ENCODE data around the gene IL1R2.

The IL1R2 gene

DNA sequence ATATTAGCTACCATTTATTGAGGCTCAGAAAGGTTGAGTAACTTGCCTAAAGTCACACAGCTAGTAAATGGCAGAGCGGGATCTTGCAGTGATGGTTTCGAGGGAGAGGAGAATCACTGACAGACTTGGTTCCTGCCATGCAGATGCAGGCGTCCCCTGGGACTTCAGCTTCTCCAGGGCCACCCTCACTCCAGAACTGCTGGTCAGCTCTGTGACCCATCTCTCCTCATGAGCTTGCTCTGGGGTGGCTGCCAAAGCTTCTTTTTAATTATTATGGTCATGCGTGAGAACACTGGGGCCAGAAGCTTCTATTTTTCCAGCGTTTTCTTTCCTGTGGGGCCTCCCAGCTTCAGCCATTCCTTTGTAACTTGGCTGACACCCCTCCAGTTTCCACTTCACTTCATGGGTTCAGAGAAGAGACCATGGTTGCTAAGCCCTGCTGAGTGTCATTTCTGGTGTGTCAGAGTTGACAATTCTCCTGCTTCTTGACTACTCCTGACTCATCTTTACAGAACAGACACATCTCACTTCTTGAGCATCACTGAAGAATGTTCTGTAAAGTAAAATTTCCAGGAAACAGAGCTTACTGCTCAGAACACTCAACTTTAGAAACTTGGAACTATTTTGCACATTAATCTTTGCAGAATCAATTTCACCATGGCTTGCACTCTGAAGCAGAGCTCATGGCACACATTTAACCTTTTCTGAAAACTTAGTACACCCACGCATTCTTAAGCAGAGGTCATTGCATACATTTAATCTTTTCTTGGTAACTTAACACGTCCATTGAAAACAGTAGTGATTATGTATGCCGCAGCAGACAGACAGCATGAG lies 70.4 kb downstream of the IL1R2 start:
- no peak for DNase-seq (ENCODE audit: low read depth)
- H3K4me3 ChIP-seq (ENCODE audit: low read depth, low read length): no peak overlapping the region
- TF ChIP-seq, protein P1, sequence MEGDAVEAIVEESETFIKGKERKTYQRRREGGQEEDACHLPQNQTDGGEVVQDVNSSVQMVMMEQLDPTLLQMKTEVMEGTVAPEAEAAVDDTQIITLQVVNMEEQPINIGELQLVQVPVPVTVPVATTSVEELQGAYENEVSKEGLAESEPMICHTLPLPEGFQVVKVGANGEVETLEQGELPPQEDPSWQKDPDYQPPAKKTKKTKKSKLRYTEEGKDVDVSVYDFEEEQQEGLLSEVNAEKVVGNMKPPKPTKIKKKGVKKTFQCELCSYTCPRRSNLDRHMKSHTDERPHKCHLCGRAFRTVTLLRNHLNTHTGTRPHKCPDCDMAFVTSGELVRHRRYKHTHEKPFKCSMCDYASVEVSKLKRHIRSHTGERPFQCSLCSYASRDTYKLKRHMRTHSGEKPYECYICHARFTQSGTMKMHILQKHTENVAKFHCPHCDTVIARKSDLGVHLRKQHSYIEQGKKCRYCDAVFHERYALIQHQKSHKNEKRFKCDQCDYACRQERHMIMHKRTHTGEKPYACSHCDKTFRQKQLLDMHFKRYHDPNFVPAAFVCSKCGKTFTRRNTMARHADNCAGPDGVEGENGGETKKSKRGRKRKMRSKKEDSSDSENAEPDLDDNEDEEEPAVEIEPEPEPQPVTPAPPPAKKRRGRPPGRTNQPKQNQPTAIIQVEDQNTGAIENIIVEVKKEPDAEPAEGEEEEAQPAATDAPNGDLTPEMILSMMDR (IDR thresholded peaks at IDR 0.05; ENCODE audit: insufficient read depth, low read depth, low read length, missing control alignments): no peak

DNA sequence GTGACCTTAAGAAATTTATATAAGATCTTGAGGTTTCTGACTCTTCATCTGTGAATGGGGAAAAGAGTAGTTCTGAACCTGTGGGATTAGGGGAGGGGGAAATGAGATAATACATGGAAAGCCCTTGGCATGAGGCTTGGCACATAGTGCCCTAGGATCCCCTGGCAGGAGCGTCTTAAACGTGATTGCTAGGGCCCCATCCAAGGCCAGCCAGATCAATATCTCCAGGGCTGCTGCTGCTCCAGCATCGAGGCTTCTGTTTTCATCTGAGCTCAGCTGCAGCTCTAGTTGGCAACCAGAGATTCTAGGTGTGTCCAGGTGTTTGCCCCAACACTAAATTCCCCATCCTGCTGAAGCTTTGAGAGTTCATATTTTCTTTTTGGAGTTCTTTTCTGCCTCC lies 71.0 kb downstream of the IL1R2 start:
- TF ChIP-seq, protein P1 (IDR thresholded peaks at IDR 0.05; ENCODE audit: insufficient read depth, low read depth, low read length, missing control alignments): no peak
- no peak for DNase-seq (ENCODE audit: low read depth)
- H3K4me3 ChIP-seq (ENCODE audit: low read depth, low read length): no peak overlapping the region

DNA sequence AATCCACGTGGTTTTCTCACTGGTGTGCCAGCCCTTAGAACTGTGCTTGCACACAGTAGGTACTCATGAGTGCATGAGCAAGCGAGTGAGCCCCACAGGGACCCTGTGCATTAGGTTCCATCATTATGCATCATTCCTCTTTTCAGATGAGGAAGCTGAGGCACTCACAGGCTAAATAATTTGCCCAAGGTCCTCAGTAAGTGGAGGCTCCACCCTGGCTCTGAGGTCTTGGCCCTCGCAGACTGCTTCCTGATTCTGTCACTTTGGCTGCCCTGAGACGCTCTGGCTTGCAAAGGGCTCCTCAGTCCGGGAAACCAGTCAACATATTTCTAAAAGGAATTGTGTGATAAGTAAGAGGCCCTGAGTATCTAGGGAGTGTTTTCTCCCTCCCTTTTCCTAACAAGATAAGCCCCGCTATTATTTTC lies 71.7 kb downstream of the IL1R2 start:
- TF ChIP-seq, protein P1 (IDR thresholded peaks at IDR 0.05; ENCODE audit: insufficient read depth, low read depth, low read length, missing control alignments): no peak

DNA sequence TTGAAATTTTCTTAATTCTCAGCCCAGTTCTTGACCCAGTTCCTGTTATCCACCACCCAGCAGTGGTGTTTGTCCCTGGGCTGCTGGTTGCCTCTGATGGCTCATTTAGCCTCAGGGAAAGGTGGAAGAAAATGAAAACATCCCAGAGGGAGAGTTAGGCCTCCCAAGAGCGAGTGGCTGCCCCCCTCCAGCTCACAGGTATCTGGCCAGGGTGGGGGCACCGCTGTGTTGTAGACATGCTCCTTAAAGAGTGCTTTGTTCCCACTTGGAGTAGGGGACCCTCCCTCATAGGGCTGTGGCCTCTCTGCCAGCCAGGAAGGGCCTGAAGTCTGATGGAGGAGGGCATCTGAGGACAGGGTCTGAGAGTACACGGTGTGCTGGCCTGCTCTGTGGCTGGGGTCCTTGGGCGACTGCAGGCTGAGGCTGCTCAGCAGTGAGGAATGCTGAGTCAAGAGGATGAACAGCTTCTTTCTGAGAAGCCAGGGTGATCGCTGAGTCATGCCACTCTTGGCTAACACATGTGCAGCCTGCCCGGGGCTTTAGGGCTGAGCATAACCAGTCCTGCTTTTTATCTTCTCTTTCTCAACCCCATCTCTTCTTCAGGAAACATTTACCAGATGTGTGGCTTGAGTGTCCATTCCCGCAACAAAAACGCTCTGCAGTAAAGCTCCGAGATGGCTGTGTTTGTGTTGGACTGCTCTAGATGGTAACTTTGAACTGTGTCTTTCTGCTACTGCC lies 72.3 kb downstream of the IL1R2 start:
- TF ChIP-seq, protein P1 (IDR thresholded peaks at IDR 0.05; ENCODE audit: insufficient read depth, low read depth, low read length, missing control alignments): no peak
- no peak overlapping the region for H3K4me3 ChIP-seq (ENCODE audit: low read depth, low read length)
- no peak for DNase-seq (ENCODE audit: low read depth)

More for the DNA sequence above, 71.7 kb downstream of the IL1R2 start:
- no peak overlapping the region for H3K4me3 ChIP-seq (ENCODE audit: low read depth, low read length)
- DNase-seq (ENCODE audit: low read depth): no peak

DNA sequence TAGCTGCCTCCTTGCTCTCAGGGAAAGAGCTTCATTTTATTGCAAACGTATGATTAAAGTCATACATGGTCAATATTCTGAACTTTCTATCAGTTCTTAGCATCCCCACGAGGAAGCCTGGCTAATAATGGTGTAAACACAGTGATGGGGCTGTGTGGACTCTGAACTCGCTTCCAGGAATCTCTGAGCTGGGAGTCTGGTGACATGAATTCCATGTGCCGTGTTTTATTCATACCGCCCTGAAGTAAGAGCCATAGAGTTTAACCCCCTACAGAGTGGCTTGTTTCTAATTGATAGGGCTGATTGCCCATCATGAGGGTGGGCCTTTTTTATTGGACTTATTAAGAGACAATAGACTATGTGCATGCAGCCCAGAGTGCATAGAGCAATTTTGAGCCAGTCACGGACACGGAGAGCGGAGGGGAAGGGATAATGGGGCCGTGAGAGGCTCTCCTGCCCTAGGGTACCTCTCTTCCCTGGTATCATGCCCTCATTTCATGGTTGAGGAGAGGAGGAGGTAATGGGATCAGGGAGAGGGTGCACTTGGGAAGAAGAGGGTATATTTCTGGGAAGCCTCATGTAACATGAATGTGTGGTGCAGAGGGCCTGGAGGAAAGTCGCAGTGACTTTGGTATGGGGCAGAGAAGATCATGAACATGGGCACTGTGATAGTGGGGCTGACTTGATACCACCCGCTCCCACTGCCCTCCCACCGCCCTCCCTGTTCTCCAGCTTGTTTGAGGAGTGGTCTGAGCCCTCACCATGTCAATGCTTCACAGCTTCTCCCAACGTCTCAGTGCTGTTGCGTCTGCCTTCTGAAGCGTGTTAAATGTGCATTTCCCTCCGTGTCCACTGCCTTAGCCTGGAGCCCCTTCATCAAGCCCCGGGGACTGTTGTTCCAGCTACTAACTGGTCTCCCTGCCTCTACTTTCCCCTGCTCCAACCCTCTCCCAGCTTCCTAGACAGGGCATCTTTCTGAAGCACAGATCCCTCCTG lies 73.2 kb downstream of the IL1R2 start:
- TF ChIP-seq, protein P1 (IDR thresholded peaks at IDR 0.05; ENCODE audit: insufficient read depth, low read depth, low read length, missing control alignments): no peak
- no peak for DNase-seq (ENCODE audit: low read depth)
- H3K4me3 ChIP-seq (ENCODE audit: low read depth, low read length): no peak overlapping the region

DNA sequence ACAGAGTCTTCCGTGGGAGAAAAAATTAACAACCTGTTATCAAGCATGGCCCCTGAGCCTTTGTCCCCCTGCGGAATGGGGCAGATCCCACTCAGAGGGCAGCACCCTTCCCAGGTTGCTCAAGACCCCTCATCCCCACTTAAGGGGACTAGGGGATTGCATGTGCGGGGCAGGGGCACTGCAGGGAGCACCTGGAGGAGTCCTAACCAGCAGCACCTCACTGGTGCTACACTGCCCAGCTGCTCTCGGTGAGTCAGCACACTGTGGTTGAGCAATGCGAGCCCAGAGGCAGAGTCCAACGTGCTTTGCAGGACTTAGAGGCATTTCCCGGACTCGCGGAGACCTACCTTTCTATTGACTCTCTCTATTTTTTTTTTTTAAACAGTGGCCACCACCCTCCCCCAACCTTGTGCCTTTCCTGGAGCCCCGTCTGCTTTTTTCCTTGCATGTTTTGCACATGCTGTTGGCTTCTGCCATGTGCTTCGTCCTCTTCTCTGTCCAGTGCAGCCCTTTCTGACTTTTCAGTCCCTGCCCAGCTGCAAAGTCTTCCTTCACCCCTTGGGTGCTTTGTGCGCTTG lies 74.0 kb downstream of the IL1R2 start:
- TF ChIP-seq, protein P1 (IDR thresholded peaks at IDR 0.05; ENCODE audit: insufficient read depth, low read depth, low read length, missing control alignments): no peak
- no peak overlapping the region for H3K4me3 ChIP-seq (ENCODE audit: low read depth, low read length)
- DNase-seq (ENCODE audit: low read depth): no peak

All from GM12865 (cell line).